Stimulated activated naive CD4-positive, alpha-beta T cell (primary cell): Measurements from ENCODE around the gene CAPN3.

Experiments
- DNase-seq, 6 experiments: peaks; one replicate each; lab custom pipeline; 2025; lab: John Stamatoyannopoulos, UW

The CAPN3 gene

GRCh38 chr15:42456531-42456930 lies 97.2 kb downstream of the CAPN3 start:
- no peak for DNase-seq

GRCh38 chr15:42456971-42457370 lies 97.7 kb downstream of the CAPN3 start:
- no peak for DNase-seq

DNA sequence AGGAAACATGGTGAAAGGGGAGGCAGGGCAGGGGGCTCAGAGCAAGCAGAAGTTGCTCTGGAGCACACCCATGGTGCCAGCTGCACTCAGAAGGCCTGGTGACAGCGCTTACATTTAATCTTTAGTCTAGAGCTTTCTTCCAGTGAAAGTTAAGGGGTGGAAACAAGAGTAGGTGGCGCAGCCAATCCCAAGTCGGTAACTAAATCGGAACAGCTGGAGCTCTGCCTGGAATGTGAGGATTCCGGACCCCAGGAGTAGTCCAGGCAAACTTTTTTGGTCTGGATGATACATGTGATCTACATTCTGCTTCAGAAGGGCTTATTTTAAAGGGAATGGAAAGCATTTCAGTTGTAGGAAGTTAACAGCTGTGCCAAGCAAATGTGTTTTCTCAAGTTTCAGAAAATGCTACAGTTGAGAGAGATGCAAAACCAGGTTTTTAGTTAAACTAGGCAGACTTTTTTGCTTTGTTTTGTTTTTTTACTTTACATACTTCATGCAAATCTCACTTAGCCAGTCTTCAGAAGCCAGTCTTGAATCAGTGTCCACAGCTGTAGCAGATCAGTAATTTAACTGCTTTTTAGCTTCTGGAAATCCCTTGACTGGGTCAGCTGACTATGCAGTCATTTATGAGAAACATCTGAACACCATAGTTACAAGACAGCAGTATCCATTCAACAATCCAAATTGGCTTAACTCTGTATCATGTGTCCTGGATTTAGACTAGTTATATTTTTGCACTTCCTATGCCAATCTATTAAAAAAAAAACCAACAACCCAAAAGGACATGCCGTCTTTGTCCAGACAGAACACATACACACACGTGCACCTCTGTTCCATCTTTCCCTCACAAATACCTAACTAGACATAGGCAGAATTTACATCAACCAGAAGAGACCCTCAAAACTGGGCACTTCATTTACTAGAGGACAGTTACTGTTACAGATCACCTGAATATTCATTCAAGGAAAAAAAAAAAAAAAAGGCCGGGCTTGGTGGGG lies 98.4 kb downstream of the CAPN3 start:
- no peak for DNase-seq

DNA sequence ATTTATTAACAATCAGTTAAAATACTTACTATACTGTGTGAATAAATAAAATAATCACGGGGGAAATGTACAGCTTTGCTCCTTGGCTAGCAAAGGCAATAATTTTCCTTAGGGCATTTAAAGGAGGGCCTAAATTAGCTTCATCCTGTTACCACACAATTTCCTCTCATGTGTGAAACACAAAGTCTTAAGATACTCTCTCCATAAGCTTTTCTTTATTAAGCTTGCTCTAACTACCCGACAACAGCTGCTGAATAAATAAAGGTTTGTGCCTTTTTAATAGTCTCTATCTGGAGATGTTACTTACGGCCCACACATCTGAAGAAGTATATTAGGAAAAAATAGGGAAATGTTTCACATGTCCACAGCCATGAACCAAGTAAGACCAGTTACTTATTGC lies 102.0 kb downstream of the CAPN3 start:
- no peak for DNase-seq
